Fibroblast of skin of right quadriceps (primary cell): ENCODE results near the gene PCED1B.

ENCODE experiments used
- DNase-seq: peaks from one replicate; pipeline ENCODE4 v3.0.0-alpha.2; 2013

PCED1B gene

GRCh38 chr12:47067771-47068431 is 11.5 kb upstream of the PCED1B start:
- no peak for DNase-seq

- DNase-seq, result peak; percentile 69
Observed at GRCh38 chr12:47068539-47068938, 10.9 kb upstream of the PCED1B start.

GRCh38 chr12:47070310-47070709 is 9.1 kb upstream of the PCED1B start:
- DNase-seq, result no peak

- DNase-seq, result no peak
Observed at GRCh38 chr12:47071241-47071852, 8.1 kb upstream of the PCED1B start.

- DNase-seq, result no peak
Observed at GRCh38 chr12:47073951-47074350, 5.5 kb upstream of the PCED1B start.

- DNase-seq, result no peak
Observed at GRCh38 chr12:47074757-47075156, 4.7 kb upstream of the PCED1B start.

- DNase-seq, result no peak
Observed at GRCh38 chr12:47075192-47076084, 4.0 kb upstream of the PCED1B start.

- DNase-seq, result no peak
Observed at GRCh38 chr12:47077206-47078085, 2.0 kb upstream of the PCED1B start.

GRCh38 chr12:47078086-47078395 is 1.4 kb upstream of the PCED1B start:
- DNase-seq, result no peak

GRCh38 chr12:47078733-47079467 is 521 bp upstream of the PCED1B start:
- DNase-seq, result no peak

GRCh38 chr12:47079981-47080724 is 732 bp downstream of the PCED1B start:
- peak; percentile 56 for DNase-seq

- peak; percentile 68 for DNase-seq
Observed at GRCh38 chr12:47080725-47081502, 1.5 kb downstream of the PCED1B start.

GRCh38 chr12:47082283-47082682 is 2.9 kb downstream of the PCED1B start:
- no peak for DNase-seq

GRCh38 chr12:47082796-47083621 is 3.6 kb downstream of the PCED1B start:
- peak; percentile 87 for DNase-seq

GRCh38 chr12:47084172-47084571 is 4.8 kb downstream of the PCED1B start:
- no peak for DNase-seq

GRCh38 chr12:47085815-47086252 is 6.4 kb downstream of the PCED1B start:
- peak; percentile 82 for DNase-seq

GRCh38 chr12:47087088-47087688 is 7.8 kb downstream of the PCED1B start:
- peak; percentile 69 for DNase-seq

GRCh38 chr12:47088021-47088944 is 8.9 kb downstream of the PCED1B start:
- DNase-seq, result peak; percentile 39
